GM12878 (cell line): Measurements from ENCODE around the gene CHCHD3. TPM values are rescaled to one million over a fixed set of nuclear protein-coding genes. Genes with fewer than 3 reads are reported as not detected.

ENCODE experiments used
- ATAC-seq: fragments of 200-7000 bp; cut with Tn5 transposase; 3 replicates; pipeline ENCODE4 v1.9.1; 2020; ENCODE audit warnings: mild to moderate bottlenecking, moderate library complexity
- BruUV-seq: library from RNA; stranded (reverse); fragments of 400-500 nt; replicated peaks from 2 replicates; lab custom pipeline; 2021; lab: Mats Ljungman, UMichigan
- CTCF ChIA-PET: fragments of 300-600 bp; sonication (Branson Sonifier 250); formaldehyde crosslinking; extraction: SDS; loops from one replicate; lab custom pipeline; 2021; ENCODE audit warnings: inconsistent platforms; lab: Yijun Ruan, JAX
- POLR2A ChIA-PET: fragments of 350-600 bp; formaldehyde crosslinking; extraction: SDS; loops from one replicate; lab custom pipeline; 2021; ENCODE audit warnings: inconsistent platforms; lab: Charles Lee
- RAD21 ChIA-PET: fragments of 300-600 bp; sonication (Branson Sonifier 250); formaldehyde crosslinking; loops from one replicate; lab custom pipeline; 2023; ENCODE audit warnings: antibody characterized with exemption; ENCODE audit not compliant: unreplicated experiment; lab: Charles Lee
- SMC1A ChIA-PET: fragments of 300-600 bp; sonication (Branson Sonifier 250); formaldehyde crosslinking; loops from one replicate; lab custom pipeline; 2023; ENCODE audit not compliant: unreplicated experiment, uncharacterized antibody; lab: Charles Lee
- DNase-seq: peaks from one replicate; pipeline ENCODE4 v3.0.0-alpha.2; 2011; ENCODE audit warnings: low read depth, low spot score
- FAIRE-seq: peaks from 3 replicates; lab custom pipeline; 2011; peaks lifted over from hg19 to GRCh38; lab: Jason Lieb, UNC
- H2AFZ ChIP-seq: 2 replicates; pipeline ENCODE4 v1.6.0; 2011; ENCODE audit warnings: low read depth, low read length, control low read depth; ENCODE audit not compliant: control insufficient read depth
- H3K27ac ChIP-seq: 2 replicates; pipeline ENCODE4 v1.5.1; 2011; ENCODE audit warnings: control low read depth; ENCODE audit not compliant: control insufficient read depth, insufficient read depth
- H3K27me3 ChIP-seq, 2 experiments: replicated peaks in 1 of 2; 2 replicates each; pipeline versions ENCODE4 v1.6.0 to v1.6.1; 2011; ENCODE audit warnings: low read length in 1 of 2; ENCODE audit not compliant: control insufficient read depth in 2 of 2, insufficient read depth in 2 of 2
- H3K36me3 ChIP-seq, 2 experiments: 2 replicates each; pipeline ENCODE4 v1.5.1; 2011; ENCODE audit warnings: low read length in 1 of 2; ENCODE audit not compliant: control insufficient read depth in 2 of 2, insufficient read depth in 2 of 2
- H3K4me1 ChIP-seq: 2 replicates; pipeline ENCODE4 v1.6.1; 2011; ENCODE audit warnings: mild to moderate bottlenecking, low read length, moderate library complexity, mixed read lengths; ENCODE audit not compliant: control insufficient read depth, insufficient read depth
- H3K4me2 ChIP-seq: 2 replicates; pipeline ENCODE4 v1.6.0; 2011; ENCODE audit warnings: control low read depth; ENCODE audit not compliant: control insufficient read depth, insufficient read depth
- H3K4me3 ChIP-seq: fragments of 200-600 bp; sonication (generic); 2 replicates; pipeline ENCODE4 v1.5.1; 2016
- H3K79me2 ChIP-seq: 2 replicates; pipeline ENCODE4 v1.6.0; 2011; ENCODE audit warnings: low read length; ENCODE audit not compliant: control insufficient read depth, insufficient read depth
- H3K9ac ChIP-seq: 2 replicates; pipeline ENCODE4 v1.8.0; 2011; ENCODE audit warnings: low read length, control low read depth, mixed read lengths; ENCODE audit not compliant: control insufficient read depth, insufficient read depth
- H3K9me3 ChIP-seq: replicated peaks from 3 replicates; pipeline ENCODE4 v1.5.1; 2011; ENCODE audit warnings: mild to moderate bottlenecking, low read length; ENCODE audit not compliant: control insufficient read depth, insufficient read depth
- H4K20me1 ChIP-seq: 2 replicates; pipeline ENCODE4 v1.6.0; 2011; ENCODE audit not compliant: control insufficient read depth, insufficient read depth
- BHLHE40 ChIP-seq, 2 experiments: fragments of 450-650 bp in 1 of 2; IDR thresholded peaks; 2 replicates each; pipeline ENCODE4 v1.6.1; 2011 to 2017; ENCODE audit warnings: low read depth in 2 of 2, borderline replicate concordance in 1 of 2, improper control_type of control experiment in 1 of 2, low read length in 1 of 2, mild to moderate bottlenecking in 1 of 2
- CBFB ChIP-seq: IDR thresholded peaks from 2 replicates; pipeline ENCODE4 v1.6.1; 2016; ENCODE audit warnings: antibody characterized with exemption, low read depth
- CHD1 ChIP-seq: IDR thresholded peaks from 2 replicates; pipeline ENCODE4 v1.6.1; 2012; ENCODE audit warnings: low read depth, low read length, improper control_type of control experiment
- CHD2 ChIP-seq: IDR thresholded peaks from 2 replicates; pipeline ENCODE4 v1.6.1; 2011; ENCODE audit warnings: low read depth, low read length, improper control_type of control experiment, borderline replicate concordance
- EGR1 ChIP-seq, 2 experiments: IDR thresholded peaks; 1 replicate in 1 of 2; 2 replicates in 1 of 2; pipeline ENCODE4 v1.6.1; 2011 to 2012; ENCODE audit warnings: low read depth in 2 of 2, low read length in 2 of 2, borderline replicate concordance in 1 of 2, mild to moderate bottlenecking in 1 of 2, moderate library complexity in 1 of 2
- FOS ChIP-seq: IDR thresholded peaks from 3 replicates; pipeline ENCODE4 v1.6.1; 2011; ENCODE audit warnings: borderline replicate concordance; ENCODE audit not compliant: insufficient read length; ENCODE audit errors: extremely low read depth
- RELB ChIP-seq: fragments of 450-650 bp; IDR thresholded peaks from 2 replicates; pipeline ENCODE4 v1.6.1; 2017; ENCODE audit warnings: low read depth, mild to moderate bottlenecking, moderate library complexity
- SKIL ChIP-seq: fragments of 450-650 bp; IDR thresholded peaks from 2 replicates; pipeline ENCODE4 v1.6.1; 2017; ENCODE audit warnings: mild to moderate bottlenecking, low read depth, inconsistent platforms; ENCODE audit not compliant: poor library complexity, severe bottlenecking
- SRF ChIP-seq, 2 experiments: IDR thresholded peaks; 2 replicates each; pipeline ENCODE4 v1.6.1; 2011; ENCODE audit warnings: low read depth in 2 of 2, low read length in 2 of 2, mild to moderate bottlenecking in 1 of 2, moderate library complexity in 1 of 2
- WGBS: methylation state at CpG from one replicate; pipeline ENCODE4 v1.1.6; 2016; ENCODE audit warnings: low lambda C conversion rate; ENCODE audit not compliant: insufficient replicate concordance, insufficient coverage; ENCODE audit errors: missing lambda C conversion rate; 5-methylcytosine and 5-hydroxymethylcytosine counted together
- in situ Hi-C: fragments of 300-500 bp; cut with MboI; formaldehyde crosslinking; loops from 9 replicates; pipeline ENCODE4 v1.14.3; 2018; ENCODE audit warnings: mixed read lengths
- intact Hi-C: fragments of 100-400 bp; cut with micrococcal nuclease; formaldehyde crosslinking; loops from one replicate; pipeline ENCODE4 v1.14.2; 2022; ENCODE audit not compliant: unreplicated experiment
- polyA plus RNA-seq, 11 experiments: library from polyadenylated mRNA; depleted of rRNA in 4 of 11; unstranded in 6 of 11; stranded (reverse) in 5 of 11; fragments of >200 nt; fragmentation: Nextera tagmentation in 4 of 11; fragmentation: Illumina TruSeq in 1 of 11; extraction: Ambion mirVana in 4 of 11; extraction: Trizol in 1 of 11; gene quantifications; 1 replicate in 1 of 11; 2 replicates in 10 of 11; pipeline versions ENCODE4 v1.2.1 to v1.2.3, GENCODE V29; 2011 to 2016; ENCODE audit warnings: inconsistent platforms in 2 of 11, missing spikeins in 2 of 11, low read depth in 1 of 11
- total RNA-seq, 4 experiments: library from RNA; depleted of rRNA in 3 of 4; stranded (reverse); fragments of >200 nt in 3 of 4; fragmentation: Illumina TruSeq in 1 of 4; extraction: Trizol in 1 of 4; gene quantifications; 2 replicates each; pipeline versions ENCODE4 v1.2.1 to v1.2.3, GENCODE V29; 2013 to 2021

Gene CHCHD3
- total and polyA plus RNA-seq, 10 of the 15 experiments (the other 5 are each of a cell fraction or from before 2014, with no cell fraction given): 38.3 to 178 (median 96.2) TPM

- no peaks in the 10 kb centered on the region for H3K27me3 ChIP-seq
- ChIA-PET POLR2A (interaction anchor here (0.5 to 0.8 kb wide), 2 partner anchors 8 to 208 kb away, joined by 3 to 6 read pairs; no protein-coding TSS in a partner anchor), CTCF (interaction anchor here (0.6 to 0.9 kb wide), 2 partner anchors 11 to 159 kb away, joined by 3 to 4 read pairs; no protein-coding TSS in a partner anchor), RAD21 (no interaction called here), SMC1A (no interaction called here)
- no TSS peak for BruUV-seq
- H3K4me2 ChIP-seq: no peak overlapping the region
- no peak for DNase-seq
- TF ChIP-seq EGR1 (IDR thresholded peaks at IDR 0.05; ENCODE audit: borderline replicate concordance in 1 of 2, low read depth in 2 of 2, low read length in 2 of 2) (no peak), CHD2 (no peak)
- no peak overlapping the region for H2AFZ ChIP-seq
- no peaks in the 10 kb centered on the region for H3K9me3 ChIP-seq
- no peak overlapping the region for H3K9ac ChIP-seq
- in situ Hi-C loops: no loop called here
- no peak overlapping the region for H3K4me3 ChIP-seq
- H3K79me2 ChIP-seq: peaks cover 13% of the 10 kb centered on the region
- H3K36me3 ChIP-seq: peaks cover 0 to 2% of the 10 kb centered on the region in 2 experiments; a peak in 1 of 4 replicates
- H3K27ac ChIP-seq: no peak overlapping the region
- no peaks in the 10 kb centered on the region for H3K4me1 ChIP-seq
- intact Hi-C loops: no loop called here
- H4K20me1 ChIP-seq: no peaks in the 10 kb centered on the region
- ATAC-seq: no peak
- no peak for FAIRE-seq
- WGBS: 98% methylated on average over 9 of the region's 9 CpGs
Measured at GRCh38 chr7:133044722-133045473, 37.0 kb downstream of the CHCHD3 start.

DNA sequence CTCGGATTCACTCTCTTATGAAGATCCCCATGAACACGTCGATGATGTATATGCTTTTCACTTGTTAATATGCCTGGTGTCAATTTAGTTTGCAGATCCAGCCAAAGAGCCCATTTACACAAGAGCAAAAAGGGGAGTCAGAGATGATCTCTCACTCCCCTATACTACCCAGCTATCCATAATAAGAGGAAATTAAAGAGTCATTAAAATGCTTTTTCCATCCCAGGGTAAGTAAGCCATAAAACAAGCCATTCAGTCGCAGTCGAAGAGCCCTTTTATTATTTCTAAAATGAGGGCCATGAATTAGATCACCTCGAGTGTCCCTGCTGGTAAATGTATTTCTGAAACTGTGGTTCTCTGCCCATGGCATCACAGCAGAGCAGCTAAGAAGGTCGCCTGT lies 41.2 kb downstream of the CHCHD3 start:
- H3K4me1 ChIP-seq: peaks cover 3% of the 10 kb centered on the region
- over 99% methylated on average over 7 of the region's 7 CpGs for WGBS
- H3K9me3 ChIP-seq: no peaks in the 10 kb centered on the region
- no peak overlapping the region for H2AFZ ChIP-seq
- in situ Hi-C loops (no loop called here), intact Hi-C loops (no loop called here)
- ChIA-PET CTCF (interaction anchor here (2.1 kb wide), 1 partner anchor 10 kb away, joined by 7 read pairs; no protein-coding TSS in a partner anchor), SMC1A (no interaction called here), POLR2A (interaction anchor here (1.0 kb wide), 1 partner anchor 12 kb away, joined by 3 read pairs; no protein-coding TSS in a partner anchor), RAD21 (no interaction called here)
- no peaks in the 10 kb centered on the region for H3K27me3 ChIP-seq
- H3K79me2 ChIP-seq: peaks cover 1% of the 10 kb centered on the region
- H3K27ac ChIP-seq: no peak overlapping the region
- no peak overlapping the region for H3K4me3 ChIP-seq
- H3K4me2 ChIP-seq: no peak overlapping the region
- no TSS peak for BruUV-seq
- TF ChIP-seq CHD1: no peak
- TF ChIP-seq SKIL: no peak
- TF ChIP-seq SRF (IDR thresholded peaks at IDR 0.05; ENCODE audit: low read depth in 2 of 2, low read length in 2 of 2): no peak
- no peak for TF ChIP-seq FOS
- no peak for TF ChIP-seq CBFB
- TF ChIP-seq RELB: no peak
- TF ChIP-seq BHLHE40 (IDR thresholded peaks at IDR 0.05; ENCODE audit: borderline replicate concordance in 1 of 2, low read depth in 2 of 2, low read length in 1 of 2): no peak
- DNase-seq: no peak
- H3K9ac ChIP-seq: no peak overlapping the region
- H4K20me1 ChIP-seq: no peaks in the 10 kb centered on the region
- FAIRE-seq: no peak
- no peaks in the 10 kb centered on the region for H3K36me3 ChIP-seq
- no peak for ATAC-seq
